NCI-H460 (cell line): ENCODE measurements around the gene MAGEC1. TPM values are rescaled to one million over a fixed set of nuclear protein-coding genes. Genes with fewer than 3 reads are reported as not detected.
"Not testable (repeated sequence)": the region's sequence is repeated elsewhere in the genome, so short reads cannot be mapped to it uniquely, and the experiment has no call there.

Source experiments
- DNase-seq: peaks from one replicate; pipeline ENCODE4 v3.0.0-alpha.2; 2016; ENCODE audit warnings: low read depth; ENCODE audit errors: extremely low read depth
- polyA plus RNA-seq: library from polyadenylated mRNA; depleted of rRNA; stranded (reverse); fragments of >200 nt; gene quantifications from 2 replicates; pipeline ENCODE4 v1.2.3, GENCODE V29; 2014; cell fraction: nucleus; rRNA removed
- total RNA-seq: library from RNA; depleted of rRNA; stranded (reverse); fragments of >200 nt; shearing (Covaris generic); gene quantifications from 2 replicates; pipeline ENCODE4 v1.2.3, GENCODE V29; 2014; rRNA removed

MAGEC1 gene
- total RNA-seq, result not detected in 2 replicates
- polyA plus RNA-seq, result not detected in 2 replicates

DNA sequence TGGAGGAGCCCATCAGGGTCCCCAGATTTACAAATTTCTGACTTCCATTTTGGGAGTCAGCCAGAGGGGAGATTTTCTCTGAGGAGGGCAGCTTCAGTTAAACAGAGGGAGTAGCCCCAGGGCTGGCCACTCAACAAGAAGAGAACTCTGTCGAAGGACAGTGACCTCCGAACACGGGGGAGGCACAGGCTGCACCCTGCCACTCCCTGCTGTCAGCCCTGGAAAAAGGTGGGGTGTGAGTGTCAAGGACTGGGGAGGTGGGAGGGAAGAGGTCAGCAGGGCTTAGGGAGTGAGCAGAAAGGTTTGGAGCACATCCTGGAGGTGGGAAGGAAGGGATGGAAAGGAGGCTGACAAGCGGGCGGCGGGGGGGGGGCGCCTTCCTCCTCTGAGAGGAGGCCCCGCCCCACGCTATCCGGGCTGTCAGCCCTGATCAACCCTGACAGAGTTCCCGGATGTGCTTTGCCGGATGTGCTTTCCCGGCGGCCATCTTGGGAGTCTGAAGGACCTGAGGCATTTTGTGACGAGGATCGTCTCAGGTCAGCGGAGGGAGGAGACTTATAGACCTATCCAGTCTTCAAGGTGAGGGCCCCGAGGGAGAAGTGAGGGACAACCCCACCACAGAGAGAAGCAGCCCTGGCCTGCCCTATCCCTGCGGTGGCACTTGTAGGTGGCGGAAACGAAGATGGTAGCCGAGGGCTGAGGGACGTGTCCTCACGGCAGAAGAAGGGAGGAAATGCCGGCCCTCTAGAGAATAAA, at the start of gene MAGEC1:
Gene MAGEC1, plus strand, starts transcription at position 495 of the 756 bp plus-strand sequence. CDS start 1,179 bp downstream, outside the sequence.
- no peak for DNase-seq

GRCh38 chrX:141857479-141857878, 46.2 kb upstream of the MAGEC1 start:
- DNase-seq, result no peak

- no peak for DNase-seq
Observed at GRCh38 chrX:141879616-141880015, 24.1 kb upstream of the MAGEC1 start.

DNA sequence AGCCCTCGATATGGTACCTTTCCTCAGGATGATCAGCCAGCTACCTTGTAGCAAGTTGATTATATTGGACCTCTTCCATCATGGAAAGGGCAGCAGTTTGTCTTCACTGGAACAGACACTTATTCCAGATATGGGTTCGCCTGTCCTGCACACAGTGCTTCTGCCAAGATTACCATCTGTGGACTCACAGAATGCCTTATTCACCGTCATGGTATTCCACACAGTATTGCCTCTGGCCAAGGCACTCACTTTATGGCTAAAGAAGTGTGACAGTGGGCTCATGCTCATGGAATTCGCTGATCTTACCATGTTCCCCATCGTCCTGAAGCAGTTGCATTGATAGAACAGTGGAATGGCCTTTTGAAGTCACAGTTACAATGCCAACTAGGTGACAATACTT, 14.9 kb upstream of the MAGEC1 start:
- not testable (repeated sequence) for DNase-seq

GRCh38 chrX:141894733-141895132, 9.0 kb upstream of the MAGEC1 start:
- no peak for DNase-seq

DNA sequence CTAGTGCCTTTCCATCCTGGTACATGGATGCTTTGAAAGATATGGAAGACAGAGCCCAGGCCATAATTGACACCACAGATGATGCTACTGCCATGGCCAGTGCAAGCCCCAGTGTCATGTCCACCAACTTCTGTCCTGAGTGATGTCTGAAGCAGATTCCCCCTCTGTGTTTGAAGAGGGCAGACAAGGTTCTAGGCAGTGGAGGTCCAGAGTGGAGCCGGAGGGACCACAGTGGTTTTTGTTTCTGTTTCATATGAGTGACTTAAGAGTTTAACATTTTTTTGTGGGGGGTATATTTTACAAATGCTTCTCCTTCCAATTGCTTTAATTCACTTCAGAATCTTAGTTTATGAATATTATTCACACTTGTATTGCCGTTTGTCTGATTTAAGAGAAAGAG, 6.0 kb upstream of the MAGEC1 start:
- DNase-seq, result no peak

- DNase-seq, result no peak
Observed at GRCh38 chrX:141902366-141902765, 1.3 kb upstream of the MAGEC1 start.

DNA sequence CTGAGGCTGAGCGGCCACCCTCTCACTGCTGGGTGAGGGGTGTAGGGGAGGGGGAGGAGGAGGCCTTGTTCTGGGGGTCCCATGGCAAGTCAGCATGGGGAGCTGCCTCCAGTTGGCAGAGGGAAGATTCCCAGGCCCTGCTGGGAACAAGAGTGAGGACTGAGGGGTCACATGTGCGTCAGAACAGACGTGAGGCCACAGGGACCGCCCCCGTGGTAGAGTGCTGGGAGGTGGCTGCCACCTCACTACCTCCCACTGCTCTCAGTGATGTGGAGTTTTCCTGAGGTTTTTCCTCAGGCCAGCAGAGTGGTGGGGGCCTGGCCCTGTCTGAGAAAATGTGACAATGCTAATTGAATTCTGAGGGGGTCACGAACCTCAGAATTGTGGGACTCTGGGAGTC, 568 bp downstream of the MAGEC1 start:
- no peak for DNase-seq

DNA sequence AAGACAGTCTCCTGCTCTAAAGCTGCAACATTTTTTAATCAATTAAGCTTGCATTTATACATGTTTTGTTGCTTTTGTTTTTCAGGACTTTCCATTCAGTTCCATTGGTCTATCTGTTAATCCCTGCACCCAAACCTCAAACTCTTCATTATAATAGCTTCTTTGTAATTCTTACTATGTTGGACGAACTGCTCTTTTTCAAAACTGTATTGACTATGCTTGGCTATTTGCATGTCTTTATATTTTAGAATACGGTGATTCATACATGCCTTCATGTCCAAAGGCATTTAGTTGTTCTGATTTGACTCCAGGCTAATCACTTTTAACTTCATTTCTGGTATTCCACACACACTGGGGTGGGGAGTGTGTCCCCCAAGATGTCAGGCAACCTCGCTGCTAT, 14.1 kb downstream of the MAGEC1 start:
- no peak for DNase-seq

- no peak for DNase-seq
Observed at GRCh38 chrX:141924293-141924692, 20.6 kb downstream of the MAGEC1 start.

- DNase-seq, result no peak
Observed at GRCh38 chrX:141928432-141928831, 24.7 kb downstream of the MAGEC1 start.

DNA sequence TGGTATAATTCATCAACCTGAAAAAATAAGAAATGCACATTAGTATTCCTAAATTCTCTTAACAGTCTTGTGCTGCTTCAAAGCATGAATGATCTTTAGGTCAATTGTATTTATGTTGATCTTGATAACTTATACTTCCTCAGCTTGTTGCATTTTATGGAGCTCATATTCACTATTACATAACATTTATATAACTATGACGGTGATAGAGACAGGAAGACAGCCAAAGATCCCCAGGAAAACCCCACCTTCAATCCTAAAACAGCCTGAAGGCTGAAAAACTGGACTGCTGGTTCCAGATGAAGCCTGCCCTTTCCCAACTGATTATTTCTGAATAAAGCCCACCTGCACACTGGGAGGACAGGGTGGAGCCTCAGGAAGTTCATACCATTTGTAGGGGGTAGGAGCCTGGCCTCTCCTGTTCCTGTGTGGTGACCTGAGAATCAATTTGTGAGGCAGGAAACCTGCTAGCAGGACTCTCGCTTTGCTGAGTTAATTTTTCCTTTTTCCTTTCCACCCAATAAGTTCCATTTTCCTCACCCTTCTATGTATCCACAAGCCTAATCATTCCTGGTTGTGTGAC, 30.5 kb downstream of the MAGEC1 start:
- no peak for DNase-seq

DNA sequence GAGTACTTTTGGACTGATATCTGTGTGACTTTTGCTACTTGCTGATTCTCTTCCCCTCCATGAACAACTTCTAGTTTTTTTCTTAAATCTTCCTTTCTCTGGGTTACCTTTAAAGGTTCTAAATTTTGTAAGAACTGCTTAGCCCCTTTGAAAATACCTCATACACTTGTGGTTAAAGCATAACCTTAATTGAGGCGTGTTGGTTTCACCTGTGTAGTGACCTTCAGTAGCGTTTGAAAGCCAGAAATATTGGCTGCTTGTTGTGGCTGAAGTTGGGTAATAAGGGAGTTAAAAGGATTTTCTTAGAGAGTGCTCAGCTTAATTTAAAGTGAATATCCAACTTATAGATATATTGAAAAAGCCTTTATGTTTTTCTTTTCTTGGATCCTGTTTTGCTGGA, 32.0 kb downstream of the MAGEC1 start:
- DNase-seq, result no peak

DNA sequence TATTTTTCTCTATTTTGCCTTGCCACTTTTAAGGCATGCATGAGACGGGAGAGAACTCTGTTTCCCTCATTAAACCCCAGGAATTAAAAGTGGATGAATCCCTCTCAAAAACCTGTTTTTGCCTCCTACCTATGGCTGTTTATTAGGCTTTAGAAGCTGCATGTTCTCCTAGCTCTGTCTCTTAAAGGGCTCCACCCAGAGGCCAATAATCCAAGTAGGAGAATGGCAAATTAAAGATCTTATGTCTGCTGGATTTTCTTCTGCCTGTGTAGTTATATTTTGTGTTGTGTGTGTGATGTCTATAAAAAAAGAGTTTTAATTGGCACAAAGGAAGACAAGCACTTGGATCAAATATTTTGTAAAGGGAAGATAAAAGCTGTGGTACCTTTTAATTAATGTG, 32.4 kb downstream of the MAGEC1 start:
- DNase-seq, result no peak

DNA sequence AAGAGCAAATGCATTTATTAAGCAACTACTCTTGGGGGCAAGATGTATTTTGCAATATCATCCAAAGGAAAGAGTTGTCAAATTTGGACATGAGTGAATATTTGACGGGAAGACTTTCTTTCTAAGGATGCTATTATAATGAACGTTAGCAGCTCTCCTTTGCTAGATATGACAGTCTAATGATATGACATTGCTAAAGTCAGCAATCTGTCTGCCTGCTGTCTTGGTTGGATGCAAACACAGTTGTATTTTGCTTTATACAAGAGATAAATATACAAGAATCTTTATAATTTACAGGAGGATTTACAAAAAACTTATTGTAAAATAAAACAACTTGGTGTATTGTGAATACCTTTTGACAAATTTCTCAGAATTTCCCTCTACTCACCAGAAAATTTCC, 37.5 kb downstream of the MAGEC1 start:
- no peak for DNase-seq

DNA sequence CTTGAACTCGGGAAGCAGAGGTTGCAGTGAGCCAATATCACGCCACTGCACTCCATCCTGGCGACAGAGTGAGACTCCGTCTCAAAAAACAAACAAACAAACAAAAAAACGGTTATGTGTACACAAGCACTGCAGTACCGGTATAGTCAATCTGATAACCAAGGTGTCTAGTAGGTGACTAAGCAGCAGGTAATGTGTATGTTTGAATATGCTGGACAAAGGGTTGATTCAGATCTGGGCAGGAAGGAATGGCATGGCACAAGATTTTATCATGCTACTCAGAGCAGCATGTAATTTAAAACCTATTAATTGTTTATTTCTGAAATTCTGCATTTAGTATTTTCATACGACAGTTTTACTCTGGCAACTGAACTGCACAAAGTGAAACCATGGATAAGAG, 41.7 kb downstream of the MAGEC1 start:
- no peak for DNase-seq

DNA sequence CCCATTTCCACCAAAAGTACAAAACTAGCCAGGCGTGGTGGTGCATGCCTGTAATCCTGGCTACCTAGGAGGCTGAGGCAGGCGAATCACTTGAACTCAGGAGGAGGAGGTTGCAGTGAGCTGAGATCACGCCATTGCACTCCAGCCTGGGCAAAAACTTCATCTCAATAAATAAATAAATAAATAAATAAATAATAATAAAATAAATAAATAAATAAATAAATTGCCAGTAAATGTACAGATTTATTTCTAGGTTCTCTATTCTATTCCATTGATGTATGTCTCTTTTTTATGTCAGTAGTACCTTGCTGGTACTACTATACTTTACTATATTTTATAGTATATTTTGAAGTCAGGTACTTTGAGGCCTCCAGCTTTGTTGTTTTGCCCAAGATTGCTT, 43.7 kb downstream of the MAGEC1 start:
- DNase-seq, result no peak

DNA sequence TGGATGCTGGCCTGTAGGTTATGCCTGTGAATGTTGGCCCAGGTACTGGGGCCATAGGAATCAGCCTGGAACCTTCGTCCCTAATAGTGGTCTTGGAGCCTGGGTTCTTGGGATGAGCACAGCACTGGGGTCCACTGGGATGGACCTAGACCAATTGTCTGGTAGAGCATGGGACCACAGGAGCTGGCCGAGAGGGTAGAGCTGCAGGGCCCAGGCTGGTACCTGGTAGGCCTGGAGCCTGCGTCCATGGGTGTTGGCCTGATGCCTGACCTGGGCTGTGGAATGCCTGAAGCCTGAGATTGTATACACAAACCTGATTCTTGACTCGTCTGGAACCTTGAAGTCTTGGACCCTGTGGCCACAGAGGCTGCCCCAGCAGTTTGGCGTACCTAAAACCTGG, 48.9 kb downstream of the MAGEC1 start:
- no peak for DNase-seq

- DNase-seq, result no peak
Observed at GRCh38 chrX:141958675-141959074, 55.0 kb downstream of the MAGEC1 start.
